HG03064 (cell line): Measurements from ENCODE around the gene GFOD1.
A peak's percentile ranks its signal among the peaks of the same experiment; 100 is the strongest.
"Not testable (repeated sequence)": the region's sequence is repeated elsewhere in the genome, so short reads cannot be mapped to it uniquely, and the experiment has no call there.

Source experiments
- ATAC-seq: cut with Tn5 transposase; IDR thresholded peaks from one replicate; pipeline ENCODE4 v1.9.1; 2021; ENCODE audit warnings: low read depth; ENCODE audit not compliant: unreplicated experiment

Gene GFOD1

DNA sequence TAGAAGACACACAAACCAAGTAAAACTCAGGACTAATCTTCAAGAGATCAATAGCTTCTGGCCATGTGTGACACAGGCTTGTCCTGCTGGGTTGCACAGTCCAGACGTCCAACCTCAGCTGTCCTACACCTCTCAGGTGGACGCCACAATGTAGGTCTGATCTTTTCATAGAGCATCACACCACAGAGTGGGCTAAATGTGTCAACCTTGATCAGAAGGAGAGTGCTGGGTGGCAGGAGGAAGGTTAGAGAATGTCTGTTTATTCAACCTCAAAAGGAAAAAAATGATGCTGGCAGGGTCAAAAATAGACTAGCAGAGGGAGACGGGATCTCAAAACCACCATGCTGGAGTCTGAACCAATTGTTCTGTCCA lies 41.7 kb downstream of the GFOD1 start:
- no peak for ATAC-seq

DNA sequence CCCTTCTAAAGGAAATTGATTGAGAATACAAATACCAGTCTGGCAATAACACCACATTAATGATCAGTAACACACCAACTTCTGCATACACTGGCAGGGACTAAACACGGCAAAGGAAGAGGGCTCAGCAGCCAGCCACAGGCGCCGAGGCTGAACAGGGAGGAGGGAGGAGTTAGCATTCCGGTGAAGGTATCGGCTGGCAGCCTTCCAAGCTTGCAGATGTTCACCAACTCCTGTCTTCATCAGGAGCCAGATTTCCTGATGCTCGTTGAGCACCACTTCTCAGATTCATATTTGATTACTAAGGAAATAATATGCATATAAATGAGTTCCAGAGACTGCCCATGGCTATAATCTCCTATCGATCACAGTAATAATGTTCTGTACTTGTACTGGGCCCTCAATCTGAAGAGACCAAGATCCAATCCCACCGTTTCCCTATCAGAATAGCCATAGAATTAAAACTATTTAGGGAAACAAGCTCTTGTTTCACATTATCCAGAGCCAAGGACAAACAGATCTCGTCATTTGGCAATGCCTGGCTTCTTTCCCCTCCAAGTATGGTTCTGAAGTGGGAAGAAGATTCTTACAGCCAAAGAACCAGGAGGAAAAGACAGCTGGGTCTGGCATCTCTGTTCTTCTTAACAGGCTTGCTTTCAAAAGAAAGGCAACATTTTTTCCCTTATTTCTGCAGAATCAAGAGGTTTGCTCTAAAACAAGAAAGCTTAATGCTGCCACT lies 42.2 kb downstream of the GFOD1 start:
- no peak for ATAC-seq

DNA sequence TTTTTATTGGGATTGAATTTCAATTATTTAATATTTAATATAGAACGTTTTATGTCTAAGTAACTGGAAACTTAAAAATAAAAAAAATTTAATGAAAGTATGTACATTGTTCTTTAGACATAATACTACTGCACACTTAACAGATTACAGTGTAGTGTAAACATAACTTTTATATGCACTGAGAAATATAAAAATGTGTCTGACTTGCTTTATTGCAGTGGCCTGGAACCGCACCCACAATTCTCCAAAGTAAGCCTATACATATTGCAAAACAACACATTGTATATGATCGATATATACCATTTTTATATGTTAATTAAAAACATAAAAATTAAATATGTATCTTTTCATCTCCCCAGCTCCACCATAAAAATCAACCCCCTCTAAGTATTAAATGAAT lies 42.8 kb downstream of the GFOD1 start:
- no peak for ATAC-seq

DNA sequence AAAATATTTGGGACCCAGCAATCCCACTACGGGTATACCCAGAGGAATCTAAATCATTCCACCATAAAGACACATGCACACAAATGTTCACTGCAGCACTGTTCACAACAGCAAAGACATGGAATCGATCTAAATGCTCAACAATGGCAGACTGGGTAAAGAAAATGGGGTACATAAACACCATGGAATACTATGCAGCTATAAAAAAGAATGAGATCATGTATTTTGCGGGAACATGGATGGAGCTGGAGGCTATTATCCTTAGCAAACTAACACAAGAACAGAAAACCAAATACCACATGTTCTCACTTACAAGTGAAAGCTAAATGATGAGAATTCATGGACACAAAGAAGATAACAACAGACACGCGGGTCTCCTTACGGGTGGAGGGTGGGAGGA lies 43.4 kb downstream of the GFOD1 start:
- ATAC-seq = not testable (repeated sequence)

DNA sequence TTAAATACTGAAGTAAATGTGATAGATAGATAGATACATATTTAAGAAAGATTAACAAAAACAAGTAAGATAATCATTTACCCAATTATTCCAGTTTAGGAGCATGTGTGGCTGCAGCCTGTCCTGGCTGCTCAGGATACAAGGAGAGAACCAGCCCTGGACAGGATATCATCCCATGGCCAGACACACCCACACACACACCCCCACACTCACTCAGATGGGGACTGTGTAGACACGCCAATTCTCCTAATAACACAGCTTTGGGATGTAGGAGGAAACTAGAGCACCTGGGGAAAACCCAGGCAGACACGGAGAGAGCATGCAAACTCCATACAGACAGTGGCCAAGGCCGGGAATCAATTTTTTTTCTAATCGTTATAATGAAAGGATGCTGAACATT lies 45.6 kb downstream of the GFOD1 start:
- ATAC-seq = no peak

DNA sequence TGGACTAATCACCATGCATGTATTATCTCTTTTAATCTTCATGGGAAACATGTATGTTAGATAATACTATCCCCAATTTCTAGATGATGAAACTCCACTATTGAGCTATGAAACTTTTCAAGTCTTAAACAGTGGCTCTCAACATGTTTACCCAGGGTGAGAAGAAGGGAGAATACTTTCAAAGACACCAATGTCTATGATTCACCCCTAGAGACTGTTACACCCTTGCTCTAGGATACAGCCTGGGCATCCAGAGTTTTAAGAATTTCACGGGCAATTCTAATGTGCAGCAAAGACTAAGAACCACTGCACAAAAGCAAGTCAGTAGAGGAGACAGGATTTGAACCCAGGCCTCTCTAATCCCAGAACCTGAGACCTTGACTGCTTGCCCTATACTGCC lies 47.8 kb downstream of the GFOD1 start:
- no peak for ATAC-seq

DNA sequence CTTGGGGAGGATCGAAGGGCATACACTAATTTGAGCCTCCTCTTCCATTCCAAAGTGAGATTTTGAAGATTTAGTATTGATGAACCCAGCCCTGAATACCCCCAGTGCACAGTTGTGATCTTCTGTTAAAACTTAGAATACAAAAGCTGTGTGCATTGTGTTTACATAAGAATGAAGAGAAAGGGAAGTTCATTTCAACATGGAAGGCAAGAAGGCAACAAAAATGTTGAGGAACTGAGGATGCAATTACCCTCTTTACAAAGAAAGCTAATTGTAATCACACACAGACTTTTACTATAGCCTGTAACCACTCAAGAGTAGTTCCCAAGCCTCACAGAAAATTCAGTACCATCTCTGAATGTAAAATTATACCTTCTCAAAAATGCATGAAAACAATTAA lies 49.3 kb downstream of the GFOD1 start:
- ATAC-seq = no peak

DNA sequence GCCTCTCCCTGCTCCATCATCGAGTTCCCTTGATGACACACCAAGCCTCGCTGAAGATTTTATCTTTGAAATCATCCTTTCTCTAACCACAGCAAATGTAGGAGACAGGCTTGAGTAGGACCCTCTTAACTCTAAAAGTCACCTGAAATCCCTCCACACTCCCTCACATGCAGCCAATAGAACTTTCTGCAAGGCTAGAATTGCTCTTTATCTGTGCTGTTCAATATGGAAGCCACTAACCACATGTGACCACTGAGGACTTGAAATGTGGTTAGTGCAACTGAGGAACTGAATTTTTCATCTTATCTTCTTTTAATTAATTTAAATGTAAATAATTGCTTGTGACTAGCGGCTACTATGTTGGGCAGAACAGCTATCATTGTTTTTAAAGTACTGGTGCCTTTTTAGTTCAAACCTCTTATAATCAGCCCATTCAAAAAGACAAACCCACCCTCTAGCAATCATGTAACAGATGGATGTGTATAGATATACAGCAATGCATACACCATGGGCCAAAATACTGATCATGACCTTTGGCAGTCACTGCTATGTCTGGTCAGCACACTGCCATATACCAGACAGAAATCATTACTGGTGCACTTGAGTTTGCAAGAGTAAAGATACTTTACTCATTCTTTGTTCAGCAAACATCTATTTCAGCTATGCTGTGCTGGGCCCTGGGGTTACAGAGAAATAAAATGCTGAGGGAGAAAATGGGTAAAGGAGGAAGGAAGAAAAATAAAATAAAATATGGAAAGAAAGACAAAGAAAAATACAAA lies 50.0 kb downstream of the GFOD1 start:
- no peak for ATAC-seq

DNA sequence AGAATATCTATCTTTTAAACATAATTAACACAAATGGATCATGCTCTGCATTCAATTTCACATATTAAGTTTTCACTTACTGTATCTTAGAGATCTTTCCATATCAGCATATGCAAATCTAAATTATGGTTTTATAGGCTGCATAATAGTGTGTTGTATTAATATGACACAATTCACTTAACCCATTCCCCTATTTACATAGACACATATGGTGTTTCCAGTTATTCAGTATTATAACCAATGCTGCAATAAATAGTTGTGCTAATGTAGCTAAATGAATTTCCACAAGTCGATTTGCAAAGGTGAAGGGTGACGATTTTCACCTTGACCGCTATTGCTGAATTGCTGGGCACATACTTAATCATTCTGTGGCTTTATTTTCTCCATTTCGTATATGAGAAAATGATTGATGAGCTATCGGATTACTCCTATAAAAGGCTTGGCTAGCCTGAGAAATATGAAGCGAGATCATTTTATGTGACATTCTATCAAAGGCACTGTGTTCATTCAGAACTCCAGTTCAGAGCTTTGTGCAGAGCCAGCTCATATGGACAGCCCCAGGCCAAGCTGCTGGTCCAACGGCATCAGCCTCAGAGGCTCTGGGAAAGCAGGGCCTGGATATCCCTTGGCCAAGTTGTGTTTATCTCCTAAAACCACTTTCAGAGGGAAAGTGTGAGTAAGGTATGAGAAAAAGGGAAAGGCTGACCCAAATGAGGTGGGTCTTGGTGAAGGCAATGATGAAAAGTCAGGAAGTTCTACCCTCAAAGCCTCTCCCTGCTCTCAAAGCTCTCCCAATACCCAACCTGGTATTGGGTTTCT lies 50.8 kb downstream of the GFOD1 start:
- ATAC-seq = no peak

DNA sequence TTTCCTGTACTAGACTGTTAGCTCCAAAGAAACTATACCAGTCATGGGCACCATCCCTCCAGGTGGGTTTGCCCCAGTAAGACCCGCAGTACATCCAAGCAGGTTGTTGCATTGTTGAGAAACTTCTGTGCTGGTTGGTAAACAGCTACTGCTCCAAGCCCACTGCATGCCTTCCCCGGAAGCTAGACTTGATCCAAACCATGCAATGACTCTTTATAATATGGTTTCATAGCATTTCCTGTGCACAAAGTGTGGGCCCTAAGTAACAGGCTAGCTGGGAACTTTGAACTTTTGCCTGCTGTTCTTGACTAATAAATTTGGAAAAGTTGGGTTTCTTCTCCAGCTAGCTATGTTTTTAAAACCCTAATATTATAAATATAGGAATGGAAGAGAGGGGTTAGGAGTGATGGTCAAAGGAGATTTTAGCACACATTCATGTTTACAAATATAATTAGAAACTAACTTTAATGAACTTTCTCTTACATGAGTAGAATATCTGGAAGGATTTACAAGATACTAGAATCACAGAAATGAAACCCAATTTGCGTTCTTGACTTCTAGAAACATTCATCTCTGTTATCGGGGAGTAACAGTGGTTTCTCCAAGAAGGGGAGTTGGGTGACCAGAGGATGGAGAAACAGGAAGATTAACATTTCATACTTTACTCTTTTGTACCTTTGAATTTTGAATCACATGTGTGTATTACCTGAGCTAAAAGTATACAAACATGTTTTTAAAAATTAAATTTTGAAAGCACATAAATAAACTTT lies 51.7 kb downstream of the GFOD1 start:
- no peak for ATAC-seq

DNA sequence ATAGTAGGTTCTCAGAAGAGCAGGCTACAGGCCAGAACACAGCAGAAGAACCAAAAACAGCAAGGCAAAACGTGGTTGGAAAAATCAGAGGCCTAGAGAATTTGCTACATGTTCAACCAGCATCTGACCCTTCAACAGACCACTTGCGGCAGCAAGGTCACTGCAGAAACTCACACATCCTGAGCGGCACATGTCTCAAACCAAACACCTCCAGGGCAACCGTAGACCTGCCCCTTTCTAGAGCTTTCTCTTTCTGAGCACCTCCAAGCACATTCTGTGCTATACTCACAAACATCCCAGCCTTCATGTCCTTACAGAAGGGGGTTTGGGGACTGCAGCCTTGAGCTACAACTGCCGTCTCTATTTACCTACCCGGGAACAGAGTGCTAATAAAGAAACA lies 52.6 kb downstream of the GFOD1 start:
- ATAC-seq = no peak

DNA sequence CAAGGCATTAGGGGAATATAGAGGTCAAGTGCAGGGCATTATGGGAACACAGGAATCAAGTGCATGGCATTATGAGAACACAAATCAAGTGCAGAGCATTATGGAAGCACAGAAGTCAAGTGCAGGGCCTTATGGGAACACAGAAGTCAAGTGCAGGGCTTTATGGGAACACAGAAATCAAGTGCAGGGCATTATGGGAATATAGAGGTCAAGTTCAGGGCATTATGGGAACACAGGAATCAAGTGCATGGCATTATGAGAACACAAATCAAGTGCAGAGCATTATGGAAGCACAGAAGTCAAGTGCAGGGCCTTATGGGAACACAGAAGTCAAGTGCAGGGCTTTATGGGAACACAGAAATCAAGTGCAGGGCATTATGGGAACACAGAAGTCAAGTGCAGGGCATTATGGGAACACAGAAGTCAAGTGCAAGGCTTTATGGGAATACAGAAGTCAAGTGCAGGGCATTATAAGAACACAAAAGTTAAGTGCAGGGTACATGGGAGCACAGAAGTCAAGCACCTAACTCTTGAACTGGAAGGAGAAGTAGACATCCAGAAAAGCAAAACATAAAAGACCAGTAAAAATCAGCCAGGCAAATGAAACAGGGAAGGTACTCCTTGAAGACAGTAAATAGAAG lies 53.1 kb downstream of the GFOD1 start:
- not testable (repeated sequence) for ATAC-seq

DNA sequence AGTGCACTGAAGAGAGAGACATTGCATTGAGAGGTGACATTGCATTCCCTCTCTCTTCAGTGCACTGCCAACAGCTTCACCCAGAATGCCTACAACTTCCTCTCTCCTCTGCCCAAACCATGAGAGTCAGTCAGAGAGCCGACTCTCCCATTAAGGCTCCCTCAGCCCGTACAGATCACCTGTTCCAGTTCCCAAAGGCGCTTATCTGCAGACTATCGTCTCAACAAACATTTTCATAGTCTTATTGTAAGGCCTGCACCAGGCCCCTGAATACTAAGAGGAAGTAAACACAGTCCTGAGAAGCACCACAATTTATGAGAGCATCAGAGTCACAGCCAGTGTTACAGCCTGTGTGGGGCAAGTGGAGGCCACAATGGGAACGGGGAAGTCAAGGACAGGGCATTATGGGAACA lies 53.7 kb downstream of the GFOD1 start:
- no peak for ATAC-seq

DNA sequence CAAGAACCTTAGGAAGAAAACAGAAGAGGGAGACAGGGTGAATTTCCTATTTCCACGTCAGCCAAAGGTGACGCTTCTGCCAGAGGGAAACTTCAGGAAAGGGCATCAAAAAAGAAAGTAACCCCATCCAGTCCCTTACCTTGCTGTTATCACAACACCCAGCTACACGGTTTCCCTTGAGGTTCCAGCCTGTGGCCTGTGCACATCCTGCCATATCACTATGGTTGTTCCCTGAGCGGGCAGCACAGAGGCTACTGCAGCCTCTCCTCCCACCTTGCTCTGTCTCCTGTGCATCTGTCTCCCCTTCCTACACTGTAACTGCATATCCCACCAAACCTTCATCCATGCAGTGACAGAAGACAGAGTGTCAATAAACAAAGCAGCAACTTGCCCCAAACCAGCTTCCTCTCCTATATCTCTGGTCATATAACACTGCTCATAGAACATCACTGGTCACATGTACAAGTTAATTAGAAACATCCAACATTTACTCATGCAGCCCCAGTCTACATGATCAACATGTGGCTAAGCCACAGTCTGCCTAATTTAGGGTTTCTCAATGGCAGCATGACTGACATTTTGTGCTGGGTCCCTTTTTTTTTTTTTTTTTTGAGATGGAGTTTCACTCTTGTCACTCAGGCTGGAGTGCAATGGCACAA lies 54.7 kb downstream of the GFOD1 start:
- ATAC-seq = no peak

DNA sequence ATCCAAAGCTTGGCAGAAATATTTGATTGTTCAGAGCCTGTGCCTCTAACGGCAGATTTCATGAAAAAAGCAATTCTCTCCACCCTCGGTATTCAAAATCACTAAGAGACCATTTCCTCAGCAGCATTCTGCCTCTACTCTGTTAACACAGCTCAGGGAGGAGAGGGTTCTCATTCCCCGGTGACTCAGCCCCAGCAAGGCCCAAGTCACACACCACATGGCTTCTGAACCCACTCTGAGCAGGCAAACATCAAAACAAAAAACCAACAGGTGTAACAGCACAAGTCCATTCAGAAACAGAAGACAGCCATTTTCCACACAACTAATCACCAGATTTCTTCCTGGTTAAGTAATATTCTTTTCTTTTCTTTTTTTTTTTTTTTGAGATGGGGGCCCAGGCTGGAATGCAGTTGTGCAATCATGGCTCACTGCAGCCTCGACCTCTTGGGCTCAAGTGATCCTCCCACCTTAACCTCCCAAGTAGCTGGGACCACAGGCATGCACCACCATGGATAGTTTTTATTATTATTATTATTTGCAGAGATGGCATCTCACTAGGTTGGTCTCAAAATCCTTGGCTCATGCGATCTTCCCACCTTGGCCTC lies 55.4 kb downstream of the GFOD1 start:
- no peak for ATAC-seq

DNA sequence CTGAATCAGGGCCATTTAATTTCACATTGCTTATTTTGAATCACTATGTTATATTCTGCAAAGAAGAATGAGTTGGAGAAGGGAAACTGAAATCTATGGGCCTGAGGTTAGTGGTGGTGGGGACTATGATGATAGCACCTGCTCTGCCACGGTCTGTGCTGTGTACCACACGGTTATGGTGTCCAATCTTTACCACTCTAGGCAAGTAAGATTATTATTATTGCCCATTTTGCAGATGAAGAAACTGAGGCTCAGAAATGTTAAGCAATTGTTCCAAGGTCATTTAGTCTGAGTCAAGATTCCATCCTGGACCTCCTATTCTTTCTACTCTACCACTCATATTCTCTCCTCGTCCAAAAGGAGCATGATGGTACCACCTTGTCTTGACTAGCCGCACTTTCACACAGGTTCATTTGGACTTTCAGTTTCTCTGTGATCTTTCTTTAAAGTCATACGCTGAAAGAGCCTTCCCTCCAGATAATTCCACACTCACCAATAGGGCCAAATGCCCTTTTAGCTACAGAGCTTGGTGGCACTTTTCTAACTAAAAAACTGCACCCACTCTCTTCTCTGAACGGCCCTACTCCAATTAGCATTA lies 56.2 kb downstream of the GFOD1 start:
- ATAC-seq = no peak

DNA sequence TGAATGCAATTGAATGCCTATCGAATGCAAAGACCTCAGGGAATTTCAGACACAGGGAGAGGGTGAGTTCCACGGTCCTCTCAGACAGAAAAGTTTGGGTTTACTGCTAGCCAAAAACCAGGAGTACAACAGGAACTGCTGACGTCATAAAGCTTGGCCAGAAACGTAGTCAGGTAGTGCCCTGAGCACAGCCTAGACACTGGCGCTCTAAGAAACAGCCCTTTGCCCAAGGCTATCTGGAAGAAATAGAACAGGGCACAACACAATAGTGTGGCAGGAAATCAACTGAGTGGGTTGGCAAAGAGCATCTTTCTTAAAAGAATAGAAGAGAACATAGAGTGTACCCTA lies 58.0 kb downstream of the GFOD1 start:
- no peak for ATAC-seq

DNA sequence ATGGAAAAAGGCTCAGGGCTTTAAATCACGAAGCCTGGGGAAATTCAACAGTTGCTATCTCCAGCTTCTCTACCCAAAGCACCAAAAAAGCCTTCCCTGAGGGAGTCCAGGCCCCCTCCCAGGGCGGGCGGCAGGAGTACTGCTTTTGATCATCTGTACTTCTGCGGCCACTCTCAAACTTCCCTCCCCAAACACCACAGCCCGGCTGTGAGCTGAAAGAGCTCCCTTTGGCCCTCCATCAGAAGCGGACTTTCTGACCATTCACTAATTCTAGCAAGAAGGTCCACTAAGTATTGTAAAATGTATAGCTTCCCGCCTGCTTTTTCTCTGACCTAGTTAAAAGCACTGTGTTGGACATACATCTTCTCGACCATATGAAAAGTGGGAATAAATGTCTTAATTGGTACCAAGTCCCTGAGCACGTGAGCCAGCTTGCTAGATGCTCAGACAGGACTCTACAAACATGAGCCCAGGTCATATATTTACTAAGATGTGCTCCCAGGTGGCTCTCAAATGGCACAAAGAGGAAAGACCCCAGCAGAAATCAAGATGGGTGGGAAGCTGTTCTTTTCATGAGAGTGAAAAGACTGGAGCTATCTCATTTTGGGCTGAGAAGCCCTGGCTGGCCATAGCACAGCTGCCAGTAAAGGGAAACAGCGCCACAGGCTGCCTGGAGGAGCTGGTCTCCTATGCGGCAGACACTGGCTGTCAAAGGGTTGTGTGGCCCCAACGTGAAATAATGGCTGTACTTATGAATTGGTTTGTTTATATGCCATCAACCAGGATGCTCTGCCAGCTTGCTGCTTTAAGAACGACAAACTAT lies 58.6 kb downstream of the GFOD1 start:
- ATAC-seq = peak; percentile 5
